ENCODE results near the gene CARD11.

CARD11 gene

GRCh38 chr7:2953099-2953498, 90.6 kb downstream of the CARD11 start:
- 99% methylated on average over 5 of the region's 5 CpGs for whole genome bisulfite sequencing
- no peaks in the 10 kb centered on the region for H3K36me3 ChIP-seq (ENCODE audit: insufficient read depth, low read length)

GRCh38 chr7:2952316-2952715, 91.4 kb downstream of the CARD11 start:
- Histone ChIP-seq H3K4me3 (ENCODE audit: low read length) (no peak overlapping the region), H3K27ac (ENCODE audit: low read depth, low read length) (no peak overlapping the region), H3K36me3 (ENCODE audit: insufficient read depth, low read length) (no peaks in the 10 kb centered on the region), H3K9me3 (ENCODE audit: insufficient read depth, low read depth, low read length) (peaks cover 27% of the 10 kb centered on the region), H3K27me3 (ENCODE audit: insufficient read depth, low read length) (no peaks in the 10 kb centered on the region), H3K4me1 (ENCODE audit: insufficient read depth, low read length) (no peaks in the 10 kb centered on the region), H3K9ac (ENCODE audit: low read depth, low read length) (no peak overlapping the region)
- WGBS, result 90% methylated on average over 3 of the region's 4 CpGs

More at GRCh38 chr7:2953099-2953498, 90.6 kb downstream of the CARD11 start:
- Histone ChIP-seq H3K4me1 (ENCODE audit: insufficient read depth, low read length) (no peaks in the 10 kb centered on the region), H3K4me3 (ENCODE audit: low read length) (no peak overlapping the region), H3K27ac (ENCODE audit: low read depth, low read length) (no peak overlapping the region), H3K9me3 (ENCODE audit: insufficient read depth, low read depth, low read length) (peaks cover 27% of the 10 kb centered on the region), H3K9ac (ENCODE audit: low read depth, low read length) (no peak overlapping the region), H3K27me3 (ENCODE audit: insufficient read depth, low read length) (no peaks in the 10 kb centered on the region)

GRCh38 chr7:2950578-2950977, 93.1 kb downstream of the CARD11 start:
- H3K27ac ChIP-seq (ENCODE audit: low read depth, low read length), result no peak overlapping the region
- H3K4me3 ChIP-seq (ENCODE audit: low read length), result no peak overlapping the region
- no peaks in the 10 kb centered on the region for H3K36me3 ChIP-seq (ENCODE audit: insufficient read depth, low read length)
- no peaks in the 10 kb centered on the region for H3K4me1 ChIP-seq (ENCODE audit: insufficient read depth, low read length)
- H3K27me3 ChIP-seq (ENCODE audit: insufficient read depth, low read length), result no peaks in the 10 kb centered on the region
- no peak overlapping the region for H3K9ac ChIP-seq (ENCODE audit: low read depth, low read length)
- H3K9me3 ChIP-seq (ENCODE audit: insufficient read depth, low read depth, low read length), result peaks cover 27% of the 10 kb centered on the region

GRCh38 chr7:2948749-2949148, 94.9 kb downstream of the CARD11 start:
- H3K9me3 ChIP-seq (ENCODE audit: insufficient read depth, low read depth, low read length), result peaks cover 27% of the 10 kb centered on the region
- no peak overlapping the region for H3K4me3 ChIP-seq (ENCODE audit: low read length)
- no peak overlapping the region for H3K27ac ChIP-seq (ENCODE audit: low read depth, low read length)
- H3K9ac ChIP-seq (ENCODE audit: low read depth, low read length), result no peak overlapping the region
- H3K4me1 ChIP-seq (ENCODE audit: insufficient read depth, low read length), result no peaks in the 10 kb centered on the region
- peaks cover 5% of the 10 kb centered on the region; the same call in 1 of the 2 replicates for H3K36me3 ChIP-seq (ENCODE audit: insufficient read depth, low read length)
- WGBS, result 66% methylated on average over 2 of the region's 2 CpGs
- H3K27me3 ChIP-seq (ENCODE audit: insufficient read depth, low read length), result no peaks in the 10 kb centered on the region

- 97% methylated on average over 12 of the region's 12 CpGs for WGBS
- Histone ChIP-seq H3K9ac (ENCODE audit: low read depth, low read length) (no peak overlapping the region), H3K27me3 (ENCODE audit: insufficient read depth, low read length) (no peaks in the 10 kb centered on the region), H3K4me3 (ENCODE audit: low read length) (no peak overlapping the region), H3K4me1 (ENCODE audit: insufficient read depth, low read length) (no peaks in the 10 kb centered on the region), H3K27ac (ENCODE audit: low read depth, low read length) (no peak overlapping the region), H3K9me3 (ENCODE audit: insufficient read depth, low read depth, low read length) (peaks cover 27% of the 10 kb centered on the region), H3K36me3 (ENCODE audit: insufficient read depth, low read length) (peaks cover 5% of the 10 kb centered on the region; the same call in 1 of the 2 replicates)
Observed at GRCh38 chr7:2947058-2947780, 96.4 kb downstream of the CARD11 start.

GRCh38 chr7:2945171-2945570, 98.5 kb downstream of the CARD11 start:
- H3K27me3 ChIP-seq (ENCODE audit: insufficient read depth, low read length), result no peaks in the 10 kb centered on the region
- 93% methylated on average over 4 of the region's 4 CpGs for WGBS
- no peaks in the 10 kb centered on the region for H3K4me1 ChIP-seq (ENCODE audit: insufficient read depth, low read length)
- H3K27ac ChIP-seq (ENCODE audit: low read depth, low read length), result no peak overlapping the region
- peaks cover 5% of the 10 kb centered on the region; the same call in 1 of the 2 replicates for H3K36me3 ChIP-seq (ENCODE audit: insufficient read depth, low read length)
- no peak overlapping the region for H3K4me3 ChIP-seq (ENCODE audit: low read length)
- no peak overlapping the region for H3K9ac ChIP-seq (ENCODE audit: low read depth, low read length)
- peaks cover 16% of the 10 kb centered on the region for H3K9me3 ChIP-seq (ENCODE audit: insufficient read depth, low read depth, low read length)

- Histone ChIP-seq H3K4me1 (ENCODE audit: insufficient read depth, low read length) (no peaks in the 10 kb centered on the region), H3K27ac (ENCODE audit: low read depth, low read length) (no peak overlapping the region), H3K36me3 (ENCODE audit: insufficient read depth, low read length) (peaks cover 5% of the 10 kb centered on the region; the same call in 1 of the 2 replicates), H3K9me3 (ENCODE audit: insufficient read depth, low read depth, low read length) (peaks cover 12% of the 10 kb centered on the region), H3K27me3 (ENCODE audit: insufficient read depth, low read length) (no peaks in the 10 kb centered on the region), H3K9ac (ENCODE audit: low read depth, low read length) (no peak overlapping the region), H3K4me3 (ENCODE audit: low read length) (no peak overlapping the region)
- 94% methylated on average over 5 of the region's 5 CpGs for WGBS
Observed at GRCh38 chr7:2944739-2945138, 98.9 kb downstream of the CARD11 start.

- no peak overlapping the region for H3K27ac ChIP-seq (ENCODE audit: low read depth, low read length)
- H3K9ac ChIP-seq (ENCODE audit: low read depth, low read length), result no peak overlapping the region
- peaks cover 5% of the 10 kb centered on the region; the same call in 1 of the 2 replicates for H3K36me3 ChIP-seq (ENCODE audit: insufficient read depth, low read length)
- H3K4me3 ChIP-seq (ENCODE audit: low read length), result no peak overlapping the region
- peaks cover 5% of the 10 kb centered on the region; the same call in 1 of the 2 replicates for H3K9me3 ChIP-seq (ENCODE audit: insufficient read depth, low read depth, low read length)
- H3K4me1 ChIP-seq (ENCODE audit: insufficient read depth, low read length), result no peaks in the 10 kb centered on the region
- H3K27me3 ChIP-seq (ENCODE audit: insufficient read depth, low read length), result no peaks in the 10 kb centered on the region
- WGBS, result 97% methylated on average over 35 of the region's 35 CpGs
Observed at GRCh38 chr7:2943851-2944601, 99.6 kb downstream of the CARD11 start.

- Histone ChIP-seq H3K4me1 (ENCODE audit: insufficient read depth, low read length) (no peaks in the 10 kb centered on the region), H3K27me3 (ENCODE audit: insufficient read depth, low read length) (no peaks in the 10 kb centered on the region)
- 96% methylated on average over 12 of the region's 12 CpGs for WGBS
Observed at GRCh38 chr7:2941216-2941859, 102.3 kb downstream of the CARD11 start.

GRCh38 chr7:2940466-2940865, 103.2 kb downstream of the CARD11 start:
- H3K9ac ChIP-seq (ENCODE audit: low read depth, low read length), result no peak overlapping the region
- H3K4me1 ChIP-seq (ENCODE audit: insufficient read depth, low read length), result no peaks in the 10 kb centered on the region
- no peaks in the 10 kb centered on the region for H3K9me3 ChIP-seq (ENCODE audit: insufficient read depth, low read depth, low read length)
- H3K27me3 ChIP-seq (ENCODE audit: insufficient read depth, low read length), result no peaks in the 10 kb centered on the region
- no peak overlapping the region for H3K4me3 ChIP-seq (ENCODE audit: low read length)
- peaks cover 5% of the 10 kb centered on the region; the same call in 1 of the 2 replicates for H3K36me3 ChIP-seq (ENCODE audit: insufficient read depth, low read length)
- H3K27ac ChIP-seq (ENCODE audit: low read depth, low read length), result no peak overlapping the region

More at GRCh38 chr7:2941216-2941859, 102.3 kb downstream of the CARD11 start:
- Histone ChIP-seq H3K27ac (ENCODE audit: low read depth, low read length) (no peak overlapping the region), H3K4me3 (ENCODE audit: low read length) (no peak overlapping the region), H3K36me3 (ENCODE audit: insufficient read depth, low read length) (peaks cover 5% of the 10 kb centered on the region; the same call in 1 of the 2 replicates), H3K9ac (ENCODE audit: low read depth, low read length) (no peak overlapping the region), H3K9me3 (ENCODE audit: insufficient read depth, low read depth, low read length) (no peaks in the 10 kb centered on the region)

Data from HUES64 (cell line).